Measurements from ENCODE around the gene YARS2.

GRCh38 chr12:32743264-32743663 is 12.4 kb downstream of the YARS2 start:
- no peak for TF ChIP-seq L3MBTL2 (conservative IDR thresholded peaks at IDR 0.05)
- TF ChIP-seq SP1 (IDR thresholded peaks at IDR 0.05) = no peak
- no peak for TF ChIP-seq FOXA1 (IDR thresholded peaks at IDR 0.05)
- TF ChIP-seq ELF4 (IDR thresholded peaks at IDR 0.05) = no peak
- no peak for TF ChIP-seq LEF1 (IDR thresholded peaks at IDR 0.05; ENCODE audit: borderline replicate concordance)
- TF ChIP-seq CTBP1 (IDR thresholded peaks at IDR 0.05; ENCODE audit: borderline replicate concordance) = no peak
- TF ChIP-seq HDGF (IDR thresholded peaks at IDR 0.05; ENCODE audit: borderline replicate concordance) = no peak
- TF ChIP-seq FOXM1 (IDR thresholded peaks at IDR 0.05; ENCODE audit: borderline replicate concordance) = no peak
- TF ChIP-seq TARDBP (IDR thresholded peaks at IDR 0.05) = no peak
- TF ChIP-seq PKNOX1 (IDR thresholded peaks at IDR 0.05) = no peak
- no peak for TF ChIP-seq ARNT (IDR thresholded peaks at IDR 0.05)
- no peak for TF ChIP-seq NFRKB (IDR thresholded peaks at IDR 0.05)
- TF ChIP-seq SUZ12 (IDR thresholded peaks at IDR 0.05) = no peak
- TF ChIP-seq BHLHE40 (IDR thresholded peaks at IDR 0.05; ENCODE audit: borderline replicate concordance) = no peak

All from HEK293T (cell line).